Subcutaneous adipose tissue (tissue), 4 donors: ENCODE measurements around the gene KLHL36. TPM values are rescaled to one million over a fixed set of nuclear protein-coding genes. Genes with fewer than 3 reads are reported as not detected.

Source experiments
- CTCF ChIP-seq: fragments of 450-650 bp; IDR thresholded peaks from one replicate; pipeline ENCODE4 v1.5.1; 2016; ENCODE audit warnings: low read depth, mild to moderate bottlenecking, control low read depth, antibody characterized with exemption, moderate library complexity
- total RNA-seq, 4 donors: library from RNA; depleted of rRNA; stranded (reverse); fragments of >200 nt; gene quantifications; one replicate each; pipeline ENCODE4 v1.1.0, GENCODE V29; 2016

Gene KLHL36
- total RNA-seq, 4 donors from 2014 or later: 43.4 to 108 (median 68.5) TPM

GRCh38 chr16:84630009-84630408 lies 18.3 kb upstream of the KLHL36 start:
- TF ChIP-seq CTCF: no peak

DNA sequence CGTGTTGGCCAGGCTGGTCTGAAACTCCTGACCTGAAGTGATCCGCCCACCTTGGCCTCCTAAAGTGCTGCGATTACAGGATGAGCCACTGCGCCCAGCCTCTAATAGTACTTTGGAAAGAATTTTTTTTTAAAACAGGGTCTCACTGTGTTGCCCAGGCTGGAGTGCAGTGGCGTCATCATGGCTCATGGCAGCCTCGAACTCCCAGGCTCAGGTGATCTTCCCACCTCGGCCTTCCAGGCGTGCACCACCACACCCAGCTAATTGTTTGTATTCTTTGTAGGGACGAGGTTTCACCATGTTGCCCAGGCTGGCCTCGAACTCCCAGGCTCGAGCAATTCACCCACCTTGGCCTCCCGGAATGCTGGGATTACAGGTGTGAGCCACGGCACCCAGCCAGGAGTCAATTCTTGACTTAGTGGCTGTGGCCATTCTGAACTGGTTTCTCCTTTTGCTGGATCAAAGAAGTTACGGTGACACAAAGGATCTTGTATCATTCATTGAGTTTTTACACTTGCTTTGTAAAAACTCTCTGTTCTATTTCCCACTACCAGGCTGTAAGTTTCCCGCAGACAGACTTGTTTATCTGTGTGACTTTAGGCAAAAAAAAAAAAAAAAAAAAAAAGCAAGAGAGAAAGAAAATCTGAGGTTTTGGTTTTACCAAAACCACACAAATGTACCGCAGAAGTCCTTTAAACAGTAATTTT lies 17.7 kb upstream of the KLHL36 start:
- no peak for TF ChIP-seq CTCF

- no peak for TF ChIP-seq CTCF
Observed at GRCh38 chr16:84631153-84631466, 17.2 kb upstream of the KLHL36 start.

DNA sequence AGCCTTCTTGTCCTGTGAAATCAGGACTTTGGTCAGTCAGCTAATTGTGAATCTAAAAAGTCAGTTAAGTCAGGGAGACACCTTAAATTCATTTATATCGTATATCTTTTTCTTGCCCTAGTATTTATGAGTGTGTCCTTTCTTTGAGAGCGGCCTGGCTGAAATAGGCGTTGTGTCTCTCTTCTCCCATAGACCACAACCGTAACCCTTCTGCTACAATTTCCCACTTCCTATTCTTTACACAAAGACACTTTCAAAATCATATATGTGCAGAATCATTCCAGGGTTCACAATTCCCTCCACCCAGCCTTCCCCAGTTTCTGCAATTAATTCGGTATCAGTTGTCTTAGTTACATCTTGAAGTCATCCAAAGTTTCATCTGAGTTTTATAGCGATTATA lies 16.4 kb upstream of the KLHL36 start:
- no peak for TF ChIP-seq CTCF

GRCh38 chr16:84633622-84634021 lies 14.7 kb upstream of the KLHL36 start:
- no peak for TF ChIP-seq CTCF

DNA sequence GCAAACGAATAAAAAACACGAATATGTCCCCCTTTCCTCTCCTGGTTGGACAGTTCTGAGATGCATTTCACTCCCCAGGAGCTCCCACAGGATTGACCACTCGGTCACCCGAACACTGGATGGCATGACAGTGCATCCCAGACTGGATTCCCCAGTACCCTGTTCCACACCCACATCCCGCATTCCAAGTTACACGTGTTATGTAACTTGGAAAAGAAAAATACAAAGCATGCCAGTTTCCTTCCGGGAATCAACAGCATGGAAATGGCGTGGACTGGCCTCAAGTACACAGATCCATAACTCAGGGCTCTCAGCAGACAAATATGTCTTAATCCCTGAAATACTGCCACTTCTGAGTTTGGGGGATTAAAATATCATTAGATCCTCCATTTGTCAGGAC lies 12.6 kb upstream of the KLHL36 start:
- no peak for TF ChIP-seq CTCF

- no peak for TF ChIP-seq CTCF
Observed at GRCh38 chr16:84637709-84638108, 10.6 kb upstream of the KLHL36 start.
